ENCODE measurements around the gene OBSCN. TPM values are rescaled to one million over a fixed set of nuclear protein-coding genes. Genes with fewer than 3 reads are reported as not detected.

The OBSCN gene
- total and polyA plus RNA-seq, 2 of the 13 experiments (the other 11 are each of a cell fraction or from before 2014, with no cell fraction given), result 0.20 TPM

DNA sequence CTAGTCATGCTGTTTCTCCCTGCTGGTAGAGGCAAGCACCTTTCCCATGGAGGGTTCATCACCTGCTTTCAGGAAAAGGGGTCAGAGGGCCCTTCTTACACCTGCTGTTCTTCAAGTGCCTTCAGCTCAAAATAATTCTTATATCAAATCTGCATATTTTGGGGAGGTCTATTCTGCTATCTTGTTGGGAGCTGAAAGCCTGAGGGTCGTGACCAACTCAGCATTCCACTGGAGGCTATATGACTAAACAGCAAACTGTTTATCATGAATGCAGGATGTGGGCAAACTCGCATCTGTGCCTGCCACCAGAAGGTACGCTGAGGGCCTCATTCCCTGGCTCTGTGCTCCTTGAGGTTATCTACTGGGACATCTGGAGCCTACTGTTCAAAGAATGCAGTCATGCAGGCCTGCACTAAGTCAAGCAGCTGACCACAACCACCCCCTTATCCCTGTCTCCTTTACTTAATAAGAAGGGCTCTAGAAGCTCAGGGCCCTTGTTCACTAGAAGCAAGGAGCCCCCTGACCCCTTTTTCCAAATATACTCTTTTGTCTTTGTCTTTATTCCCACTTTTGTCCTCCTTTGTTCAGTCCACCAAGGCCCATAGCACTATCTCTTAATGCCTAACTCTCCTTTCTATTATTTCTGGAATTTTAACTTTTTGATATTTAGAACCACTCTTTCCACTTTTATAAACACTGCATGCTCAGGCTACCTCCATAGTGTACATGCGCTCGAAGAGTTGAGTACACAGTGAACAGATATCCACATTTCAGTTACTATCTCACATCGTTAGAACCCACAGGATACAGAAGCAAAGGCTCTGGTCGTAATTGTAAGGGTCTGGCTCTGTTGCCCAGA, 213.4 kb downstream of the OBSCN start (continued):
- TF ChIP-seq IRX3 (CRISPR knock-in tag; IDR thresholded peaks at IDR 0.05; ENCODE audit: borderline replicate concordance, low read depth) (no peak), HOXA5 (CRISPR knock-in tag; IDR thresholded peaks at IDR 0.05) (no peak), RARA (CRISPR knock-in tag; IDR thresholded peaks at IDR 0.05) (no peak)

DNA sequence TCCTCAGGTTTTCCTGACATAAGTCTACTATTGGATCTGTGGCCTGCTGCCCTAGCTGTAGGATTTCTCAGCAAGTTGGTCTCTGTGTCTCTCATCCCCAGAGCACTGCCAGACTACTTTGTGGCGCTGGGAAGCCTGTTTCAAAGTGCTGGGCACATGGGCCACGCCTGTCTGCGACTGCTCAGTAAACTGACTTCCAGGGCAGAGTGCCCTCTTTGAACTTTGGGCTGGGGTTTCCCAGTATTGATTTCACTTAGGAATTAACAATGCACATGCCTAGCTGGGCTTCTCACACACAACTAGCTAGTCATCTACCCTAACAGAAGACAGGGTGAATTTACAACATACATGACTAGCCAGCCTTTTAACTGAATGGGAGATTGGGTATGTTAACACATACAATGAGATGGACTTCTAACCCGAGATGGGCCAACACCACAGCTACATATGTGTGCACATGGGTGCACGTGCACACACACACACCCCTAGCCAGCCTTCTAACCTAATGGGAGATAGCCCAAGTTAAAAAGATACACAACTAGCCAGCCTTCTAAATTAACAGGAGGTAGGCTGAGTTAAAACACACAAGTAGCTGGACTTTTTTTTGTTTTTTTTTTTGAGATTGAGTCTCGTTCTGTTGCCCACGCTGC, 215.7 kb downstream of the OBSCN start:
- ChIA-PET CTCF (ENCODE audit: low intra/inter-chr PET ratio, low total read pairs) (no interaction called here), POLR2A (interaction anchor here (1.0 to 2.3 kb wide), 4 partner anchors 11 to 66 kb away, joined by 4 to 13 read pairs (median 4); partner anchors contain the start of gene TRIM11)
- in situ Hi-C loops (cut with HindIII; ENCODE audit: extremely low pct_ligation_motif_present, low pct_unique_long_range_greater_than_20kb), result no loop called here
- DNase-seq (ENCODE audit: low spot score), result peak; percentile 67
- Histone ChIP-seq H3K9me3 (ENCODE audit: low read length) (no peaks in the 10 kb centered on the region), H4K20me1 (ENCODE audit: insufficient read depth, low read length) (no peaks in the 10 kb centered on the region), H3K79me2 (ENCODE audit: insufficient read depth, low read length) (no peaks in the 10 kb centered on the region), H2AFZ (ENCODE audit: low read length) (no peak overlapping the region), H3K4me3 (replicated peaks in 1 of 3; ENCODE audit: insufficient read depth in 1 of 3, low read depth in 2 of 3, low read length in 3 of 3) (no peak overlapping the region), H3K4me2 (ENCODE audit: low read depth, low read length) (peak overlapping the region; percentile 27), H3K27ac (ENCODE audit: extremely low read length, insufficient read depth, low read length) (no peak overlapping the region), H3K9ac (ENCODE audit: insufficient read depth, low read depth, low read length) (no peak overlapping the region), H3K27me3 (ENCODE audit: control insufficient read depth in 1 of 2, insufficient read depth in 2 of 2, low read length in 2 of 2) (0 out of 5 replicates have a peak, but pooled peaks cover 0 to 3% of the 10 kb centered on the region in 2 experiments), H3K36me3 (replicated peaks in 1 of 2; ENCODE audit: control insufficient read depth in 1 of 2, insufficient read depth in 2 of 2, low read length in 2 of 2) (no peaks in the 10 kb centered on the region), H3K4me1 (ENCODE audit: insufficient read depth, low read length) (peaks cover 30% of the 10 kb centered on the region)
- WGBS (ENCODE audit: low lambda C conversion rate), result 30% methylated on average over 7 of the region's 7 CpGs
- BruUV-seq (replicated peaks), result no TSS peak
- ATAC-seq, result peak; percentile 92
- FAIRE-seq, result peak; percentile 36
- intact Hi-C loops (cut with micrococcal nuclease; ENCODE audit: unreplicated experiment), result no loop called here
- TF ChIP-seq ZZZ3 (CRISPR knock-in tag; IDR thresholded peaks at IDR 0.05; ENCODE audit: borderline replicate concordance) (no peak), ZNF362 (CRISPR knock-in tag; IDR thresholded peaks at IDR 0.05; ENCODE audit: borderline replicate concordance) (no peak), FOXP1 (IDR thresholded peaks at IDR 0.05) (no peak), FOXP1 (CRISPR knock-in tag; IDR thresholded peaks at IDR 0.05) (peak; percentile 27; the same call in 1 of the 2 replicates), PCBP2 (optimal IDR thresholded peaks at IDR 0.05; ENCODE audit: low read depth, low read length, poor library complexity, severe bottlenecking) (no peak), ZKSCAN1 (IDR thresholded peaks at IDR 0.05; ENCODE audit: low read length) (no peak), MAZ (IDR thresholded peaks at IDR 0.05; ENCODE audit: borderline replicate concordance, low read depth, low read length) (no peak), MAZ (CRISPR knock-in tag; IDR thresholded peaks at IDR 0.05; ENCODE audit: low read depth) (no peak), HMGA1 (CRISPR knock-in tag; conservative IDR thresholded peaks at IDR 0.05) (no peak), CEBPG (CRISPR knock-in tag; IDR thresholded peaks at IDR 0.05) (no peak), ZMYM4 (CRISPR knock-in tag; IDR thresholded peaks at IDR 0.05) (no peak), CREB1 (IDR thresholded peaks at IDR 0.05) (no peak), CREB1 (CRISPR knock-in tag; IDR thresholded peaks at IDR 0.05) (no peak), KDM2A (CRISPR knock-in tag; IDR thresholded peaks at IDR 0.05; ENCODE audit: borderline replicate concordance, low read depth) (no peak), MXD4 (CRISPR knock-in tag; IDR thresholded peaks at IDR 0.05) (no peak), ZNF713 (CRISPR knock-in tag; IDR thresholded peaks at IDR 0.05) (no peak), ZNF564 (CRISPR knock-in tag; IDR thresholded peaks at IDR 0.05) (no peak), ZNF205 (CRISPR knock-in tag; IDR thresholded peaks at IDR 0.05) (0 out of 2 replicates have a peak, but pooled peaks have one; percentile 34), DDIT3 (CRISPR knock-in tag; IDR thresholded peaks at IDR 0.05) (no peak), TEAD3 (CRISPR knock-in tag; optimal IDR thresholded peaks at IDR 0.05; ENCODE audit: borderline replicate concordance) (peak; percentile 28), NONO (IDR thresholded peaks at IDR 0.05) (no peak), NONO (CRISPR knock-in tag; conservative IDR thresholded peaks at IDR 0.05) (0 out of 2 replicates have a peak, but pooled peaks have one; percentile 27)
